ENCODE data around the gene DLG2.

DLG2 gene

DNA sequence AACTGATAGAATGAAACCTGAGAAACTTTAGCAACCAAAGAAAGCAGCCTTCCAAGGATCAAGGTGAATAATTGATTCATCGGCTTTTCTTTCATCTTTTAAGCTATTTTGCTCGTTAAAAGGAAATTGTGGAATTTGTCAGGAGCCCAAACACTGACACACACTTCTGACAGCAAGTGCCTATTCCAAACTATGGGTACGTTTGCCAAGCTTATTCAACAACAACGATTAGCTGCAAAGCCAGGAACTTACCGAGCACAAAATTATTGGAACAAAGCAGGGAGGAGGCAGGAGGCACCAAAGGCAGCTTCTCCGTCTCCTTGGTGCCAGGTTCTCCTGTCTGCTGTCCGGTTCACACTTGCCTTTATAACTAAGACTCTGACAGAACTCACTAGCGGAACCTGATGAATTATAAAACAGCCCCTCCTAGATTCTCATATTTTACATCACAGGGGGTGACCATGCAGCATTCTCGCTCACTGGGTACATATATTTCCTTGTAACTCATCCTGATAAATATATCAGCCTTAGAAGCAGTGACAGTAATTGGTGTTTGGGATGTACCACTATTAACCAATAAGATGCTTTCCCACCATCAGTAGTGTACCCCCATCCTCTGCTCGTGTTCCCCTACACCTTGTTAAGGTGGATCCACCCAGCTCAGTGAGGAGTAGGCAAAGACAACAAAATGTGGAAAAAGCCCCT, 1945.1 kb downstream of the DLG2 start:
- DNase-seq (ENCODE audit: low read depth, low spot score): no peak
- H3K4me3 ChIP-seq (ENCODE audit: low read length): no peak overlapping the region

DNA sequence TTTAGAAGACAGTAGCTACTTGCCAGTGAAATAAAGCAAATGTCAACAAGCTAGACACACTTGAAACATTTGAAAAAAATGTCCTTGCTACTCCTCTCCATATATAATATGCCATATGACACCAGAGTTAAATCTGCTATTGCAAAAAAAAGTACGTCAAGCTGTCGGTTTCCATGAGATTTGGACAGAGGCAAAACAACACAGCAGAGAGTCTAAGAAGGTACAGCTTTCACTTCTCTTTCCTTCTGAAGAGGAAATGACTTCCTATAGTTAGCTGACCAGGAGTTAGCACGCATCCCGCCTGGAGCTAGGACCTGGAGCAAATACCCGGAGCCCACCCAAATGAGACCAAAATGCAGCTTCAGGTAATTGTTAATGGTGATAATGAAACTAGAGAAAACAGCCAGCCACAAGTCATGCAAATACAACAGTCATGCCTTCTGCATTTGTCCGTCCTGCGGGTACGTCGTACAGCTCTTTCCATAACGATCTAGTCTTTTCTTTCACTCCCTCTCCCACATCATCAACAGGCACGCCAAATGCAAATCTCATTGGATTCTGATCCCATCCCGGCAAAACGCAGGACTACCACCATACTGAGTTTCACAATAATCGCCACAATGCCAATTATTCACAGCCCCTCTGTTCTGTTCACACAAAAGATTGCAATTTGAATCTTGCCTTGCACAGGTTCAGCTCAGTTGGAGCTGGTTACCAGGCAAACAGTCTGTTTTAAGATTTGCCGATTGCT, 1945.9 kb downstream of the DLG2 start:
- WGBS (ENCODE audit: insufficient coverage, insufficient read length): no CpG with 5 or more reads among the region's 15 CpGs
- H3K36me3 ChIP-seq (ENCODE audit: control insufficient read depth, insufficient read depth, low read length): no peaks in the 10 kb centered on the region
- H3K27me3 ChIP-seq (ENCODE audit: control insufficient read depth, insufficient read depth, low read length): no peaks in the 10 kb centered on the region
- H3K4me3 ChIP-seq (ENCODE audit: low read length): no peak overlapping the region
- no peaks in the 10 kb centered on the region for H3K9me3 ChIP-seq (ENCODE audit: control insufficient read depth, insufficient read depth, low read length)
- no peaks in the 10 kb centered on the region for H3K4me1 ChIP-seq (ENCODE audit: control insufficient read depth, insufficient read depth, low read length)
- no peak for DNase-seq (ENCODE audit: low read depth, low spot score)
- H3K27ac ChIP-seq (ENCODE audit: low read length): no peak overlapping the region

More for the DNA sequence above, 1945.1 kb downstream of the DLG2 start:
- Histone ChIP-seq H3K9me3 (ENCODE audit: control insufficient read depth, insufficient read depth, low read length) (no peaks in the 10 kb centered on the region), H3K27ac (ENCODE audit: low read length) (no peak overlapping the region), H3K4me1 (ENCODE audit: control insufficient read depth, insufficient read depth, low read length) (no peaks in the 10 kb centered on the region), H3K36me3 (ENCODE audit: control insufficient read depth, insufficient read depth, low read length) (no peaks in the 10 kb centered on the region), H3K27me3 (ENCODE audit: control insufficient read depth, insufficient read depth, low read length) (no peaks in the 10 kb centered on the region)
- no CpG with 5 or more reads among the region's 10 CpGs for WGBS (ENCODE audit: insufficient coverage, insufficient read length)

DNA sequence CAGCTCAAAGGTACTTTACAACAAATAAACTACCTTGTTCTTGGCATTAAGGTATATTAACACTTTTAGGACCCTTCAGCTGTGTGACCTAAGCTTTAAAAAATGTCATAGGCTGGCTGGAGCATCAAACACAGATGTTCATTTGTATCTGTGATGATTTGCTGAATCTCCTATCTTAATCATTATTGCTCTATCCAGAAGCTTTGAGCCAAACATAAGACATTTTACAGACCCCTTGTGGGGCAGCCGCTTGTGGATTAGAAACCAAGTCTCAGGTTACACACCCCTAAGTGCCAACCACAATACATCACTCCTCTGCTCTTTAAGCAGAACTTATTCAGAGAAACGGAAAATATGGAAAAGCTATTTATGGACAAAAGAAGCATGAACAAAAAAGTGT, 1946.8 kb downstream of the DLG2 start:
- H3K4me1 ChIP-seq (ENCODE audit: control insufficient read depth, insufficient read depth, low read length): no peaks in the 10 kb centered on the region
- no peak overlapping the region for H3K27ac ChIP-seq (ENCODE audit: low read length)
- no CpG with 5 or more reads among the region's 2 CpGs for WGBS (ENCODE audit: insufficient coverage, insufficient read length)
- no peak for DNase-seq (ENCODE audit: low read depth, low spot score)
- H3K9me3 ChIP-seq (ENCODE audit: control insufficient read depth, insufficient read depth, low read length): no peaks in the 10 kb centered on the region
- no peaks in the 10 kb centered on the region for H3K27me3 ChIP-seq (ENCODE audit: control insufficient read depth, insufficient read depth, low read length)
- H3K36me3 ChIP-seq (ENCODE audit: control insufficient read depth, insufficient read depth, low read length): no peaks in the 10 kb centered on the region
- H3K4me3 ChIP-seq (ENCODE audit: low read length): no peak overlapping the region

DNA sequence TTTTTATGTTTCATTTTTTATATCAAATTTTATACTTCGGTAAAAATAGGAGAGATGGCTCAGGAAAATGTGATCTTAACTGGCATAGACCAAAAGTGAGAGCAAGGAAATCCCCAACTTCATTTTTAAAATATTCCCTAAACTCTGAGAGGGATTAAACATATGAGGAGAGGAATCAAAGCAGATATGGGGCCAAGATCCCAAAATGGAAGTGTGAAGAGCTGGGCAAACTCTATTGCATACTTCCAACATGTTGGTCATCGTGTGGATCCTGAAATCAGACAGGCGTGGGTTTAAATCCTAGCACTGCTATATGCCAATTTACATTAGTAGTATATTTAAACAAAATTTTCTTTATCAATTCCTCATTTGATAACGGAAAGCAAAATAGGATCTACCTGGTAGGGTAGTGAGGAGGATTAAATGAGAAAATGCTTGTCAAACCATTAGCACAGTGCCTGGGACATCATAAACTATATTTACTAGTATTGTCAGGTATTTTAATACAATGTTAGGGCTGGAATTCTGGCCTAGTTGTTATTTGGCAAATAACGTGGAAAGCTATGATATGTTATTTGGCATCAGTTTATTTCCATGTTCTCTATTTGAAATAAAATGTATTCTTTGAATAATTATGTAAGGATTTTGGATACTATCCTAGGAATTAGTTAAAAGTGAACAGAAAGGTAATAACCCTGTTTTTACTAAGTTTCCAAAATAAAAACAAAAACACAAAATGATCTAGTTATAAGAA, 1948.1 kb downstream of the DLG2 start:
- no peak overlapping the region for H3K27ac ChIP-seq (ENCODE audit: low read length)
- no peaks in the 10 kb centered on the region for H3K36me3 ChIP-seq (ENCODE audit: control insufficient read depth, insufficient read depth, low read length)
- no CpG with 5 or more reads among the region's 5 CpGs for WGBS (ENCODE audit: insufficient coverage, insufficient read length)
- H3K4me1 ChIP-seq (ENCODE audit: control insufficient read depth, insufficient read depth, low read length): no peaks in the 10 kb centered on the region
- no peaks in the 10 kb centered on the region for H3K9me3 ChIP-seq (ENCODE audit: control insufficient read depth, insufficient read depth, low read length)
- no peak overlapping the region for H3K4me3 ChIP-seq (ENCODE audit: low read length)
- no peak for DNase-seq (ENCODE audit: low read depth, low spot score)
- no peaks in the 10 kb centered on the region for H3K27me3 ChIP-seq (ENCODE audit: control insufficient read depth, insufficient read depth, low read length)

DNA sequence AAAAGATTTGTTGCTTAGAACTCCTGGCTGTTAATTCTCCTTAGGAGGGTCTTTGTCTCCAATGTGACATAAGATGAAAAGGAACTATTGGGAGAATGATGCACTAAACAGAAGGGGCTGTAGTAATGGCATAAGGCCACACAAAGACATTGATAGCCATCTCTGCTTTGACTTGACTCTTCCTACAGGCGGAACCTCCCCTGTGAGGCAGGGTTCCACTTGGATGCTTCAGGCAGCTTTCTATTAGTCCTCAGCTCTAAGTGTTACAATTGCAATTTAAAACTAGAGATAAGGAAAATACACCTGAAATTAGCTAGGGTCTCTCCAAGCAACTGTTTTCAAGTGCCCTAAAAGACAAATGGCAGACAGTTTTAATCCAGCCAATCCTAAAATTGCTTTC, 1949.4 kb downstream of the DLG2 start:
- no peaks in the 10 kb centered on the region for H3K9me3 ChIP-seq (ENCODE audit: control insufficient read depth, insufficient read depth, low read length)
- no peaks in the 10 kb centered on the region for H3K27me3 ChIP-seq (ENCODE audit: control insufficient read depth, insufficient read depth, low read length)
- no peak overlapping the region for H3K4me3 ChIP-seq (ENCODE audit: low read length)
- H3K36me3 ChIP-seq (ENCODE audit: control insufficient read depth, insufficient read depth, low read length): no peaks in the 10 kb centered on the region
- no peak for DNase-seq (ENCODE audit: low read depth, low spot score)
- no peak overlapping the region for H3K27ac ChIP-seq (ENCODE audit: low read length)
- no CpG with 5 or more reads among the region's 1 CpG for WGBS (ENCODE audit: insufficient coverage, insufficient read length)
- H3K4me1 ChIP-seq (ENCODE audit: control insufficient read depth, insufficient read depth, low read length): no peaks in the 10 kb centered on the region

DNA sequence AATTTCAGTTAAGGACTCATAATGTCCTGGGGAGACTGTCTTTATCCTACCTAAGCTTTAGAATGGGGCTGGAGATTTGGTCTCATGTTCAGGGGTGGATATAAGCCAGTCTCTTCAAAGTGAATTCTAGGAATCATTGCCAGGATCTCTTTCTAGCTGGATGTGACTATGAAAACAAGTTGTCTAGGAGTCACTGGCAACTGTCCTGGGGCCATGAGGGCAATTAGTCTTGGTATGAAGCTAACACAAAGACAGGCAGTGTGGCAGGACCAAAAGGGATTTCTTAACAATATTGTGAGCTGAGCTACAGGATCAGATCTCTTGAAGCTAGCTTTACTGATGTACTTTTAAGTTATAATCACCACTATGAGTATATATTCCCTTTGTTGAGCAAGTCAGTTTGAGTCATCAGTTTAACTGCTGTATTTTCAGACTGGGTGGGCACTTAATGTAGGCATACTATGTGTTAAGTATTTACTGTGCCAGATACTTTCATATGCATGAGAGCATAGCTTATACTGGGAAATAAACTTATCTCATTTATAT, 1951.0 kb downstream of the DLG2 start:
- Histone ChIP-seq H3K27me3 (ENCODE audit: control insufficient read depth, insufficient read depth, low read length) (no peaks in the 10 kb centered on the region), H3K27ac (ENCODE audit: low read length) (no peak overlapping the region), H3K4me3 (ENCODE audit: low read length) (no peak overlapping the region), H3K9me3 (ENCODE audit: control insufficient read depth, insufficient read depth, low read length) (no peaks in the 10 kb centered on the region), H3K4me1 (ENCODE audit: control insufficient read depth, insufficient read depth, low read length) (no peaks in the 10 kb centered on the region), H3K36me3 (ENCODE audit: control insufficient read depth, insufficient read depth, low read length) (no peaks in the 10 kb centered on the region)
- DNase-seq (ENCODE audit: low read depth, low spot score): no peak

DNA sequence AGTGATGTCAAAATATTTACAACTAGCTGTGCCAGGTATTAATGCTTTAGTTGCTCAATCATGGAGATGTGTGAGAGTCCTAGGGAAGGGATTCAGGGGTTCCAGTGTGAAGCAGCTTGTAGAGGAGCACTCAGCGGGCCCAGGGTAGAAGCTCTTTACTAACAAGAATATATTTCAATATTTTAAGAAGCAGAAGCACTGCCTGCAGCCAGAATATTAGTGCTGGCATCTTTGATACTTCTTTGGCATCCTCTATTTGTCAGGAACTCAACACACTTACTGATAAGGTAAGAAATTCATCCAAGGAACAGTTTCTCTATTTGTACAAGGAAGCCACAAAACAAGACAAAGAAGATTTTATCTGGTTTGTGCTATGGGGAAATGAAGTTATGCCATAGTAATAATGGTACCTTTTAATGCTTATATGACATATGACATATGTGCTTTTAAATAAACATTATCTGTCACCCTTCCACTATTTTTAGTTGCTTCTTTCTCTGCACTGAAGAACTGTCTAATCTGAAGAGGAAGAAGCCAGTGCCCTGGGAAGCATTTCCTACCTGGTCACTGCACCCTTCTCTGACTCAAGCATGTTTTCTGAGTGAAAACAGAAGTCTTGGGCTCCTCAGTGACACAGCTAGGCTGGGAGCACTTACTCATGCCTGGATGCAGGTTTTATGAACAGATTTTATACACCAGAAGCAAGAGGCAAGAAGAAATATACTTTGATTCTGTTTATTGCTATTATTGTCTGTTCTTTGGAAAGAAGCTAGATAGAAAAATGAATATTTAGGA, 1952.8 kb downstream of the DLG2 start:
- H3K27me3 ChIP-seq (ENCODE audit: control insufficient read depth, insufficient read depth, low read length): no peaks in the 10 kb centered on the region
- no peak for DNase-seq (ENCODE audit: low read depth, low spot score)
- H3K27ac ChIP-seq (ENCODE audit: low read length): no peak overlapping the region
- no peaks in the 10 kb centered on the region for H3K4me1 ChIP-seq (ENCODE audit: control insufficient read depth, insufficient read depth, low read length)
- H3K9me3 ChIP-seq (ENCODE audit: control insufficient read depth, insufficient read depth, low read length): no peaks in the 10 kb centered on the region
- H3K36me3 ChIP-seq (ENCODE audit: control insufficient read depth, insufficient read depth, low read length): no peaks in the 10 kb centered on the region
- no CpG with 5 or more reads among the region's 1 CpG for WGBS (ENCODE audit: insufficient coverage, insufficient read length)
- H3K4me3 ChIP-seq (ENCODE audit: low read length): no peak overlapping the region

DNA sequence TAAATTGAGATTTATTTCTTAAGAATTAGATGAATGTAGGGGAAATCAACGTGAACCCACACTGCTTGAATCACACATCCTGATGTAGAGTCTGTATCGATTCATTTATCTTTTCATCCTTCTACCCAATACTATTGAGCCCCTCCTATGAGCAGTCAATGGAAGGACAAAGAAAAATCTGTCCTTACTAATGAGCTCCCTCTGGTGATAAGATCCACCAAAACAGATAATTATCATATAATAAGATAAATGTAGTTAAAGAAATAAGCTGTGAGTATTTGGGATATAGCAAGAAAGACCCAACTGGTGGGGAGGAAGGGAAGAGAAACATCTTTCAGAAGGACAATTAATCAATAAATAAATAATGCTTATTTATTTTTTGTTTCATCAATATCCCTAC, 1955.9 kb downstream of the DLG2 start:
- Histone ChIP-seq H3K36me3 (ENCODE audit: control insufficient read depth, insufficient read depth, low read length) (no peaks in the 10 kb centered on the region), H3K4me1 (ENCODE audit: control insufficient read depth, insufficient read depth, low read length) (no peaks in the 10 kb centered on the region), H3K27ac (ENCODE audit: low read length) (no peak overlapping the region), H3K27me3 (ENCODE audit: control insufficient read depth, insufficient read depth, low read length) (no peaks in the 10 kb centered on the region), H3K4me3 (ENCODE audit: low read length) (no peak overlapping the region), H3K9me3 (ENCODE audit: control insufficient read depth, insufficient read depth, low read length) (no peaks in the 10 kb centered on the region)
- WGBS (ENCODE audit: insufficient coverage, insufficient read length): no CpG with 5 or more reads among the region's 2 CpGs
- no peak for DNase-seq (ENCODE audit: low read depth, low spot score)

DNA sequence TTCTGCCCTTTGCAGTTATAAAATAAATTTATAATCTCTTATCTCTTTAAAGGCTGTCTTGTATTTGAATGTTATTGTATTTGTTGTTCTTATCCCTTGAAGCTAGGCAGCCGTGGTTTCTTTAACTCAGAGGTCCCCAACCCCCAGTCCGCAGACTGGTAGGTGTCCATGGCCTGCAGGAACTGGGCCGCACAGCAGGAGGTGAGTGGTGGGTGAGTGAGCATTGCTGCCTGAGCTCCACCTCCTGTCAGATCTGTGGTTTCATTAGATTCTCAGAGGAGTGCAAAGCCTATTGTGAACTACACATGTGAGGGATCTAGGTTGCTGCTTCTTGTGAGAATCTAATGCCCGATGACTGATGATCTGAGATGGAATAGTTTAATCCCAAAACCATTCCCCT, 1961.0 kb downstream of the DLG2 start:
- Histone ChIP-seq H3K4me3 (ENCODE audit: low read length) (no peak overlapping the region), H3K36me3 (ENCODE audit: control insufficient read depth, insufficient read depth, low read length) (no peaks in the 10 kb centered on the region), H3K27me3 (ENCODE audit: control insufficient read depth, insufficient read depth, low read length) (no peaks in the 10 kb centered on the region), H3K27ac (ENCODE audit: low read length) (no peak overlapping the region), H3K9me3 (ENCODE audit: control insufficient read depth, insufficient read depth, low read length) (no peaks in the 10 kb centered on the region), H3K4me1 (ENCODE audit: control insufficient read depth, insufficient read depth, low read length) (peaks cover 2% of the 10 kb centered on the region; the same call in 1 of the 2 replicates)
- no peak for DNase-seq (ENCODE audit: low read depth, low spot score)
- WGBS (ENCODE audit: insufficient coverage, insufficient read length): no CpG with 5 or more reads among the region's 4 CpGs

DNA sequence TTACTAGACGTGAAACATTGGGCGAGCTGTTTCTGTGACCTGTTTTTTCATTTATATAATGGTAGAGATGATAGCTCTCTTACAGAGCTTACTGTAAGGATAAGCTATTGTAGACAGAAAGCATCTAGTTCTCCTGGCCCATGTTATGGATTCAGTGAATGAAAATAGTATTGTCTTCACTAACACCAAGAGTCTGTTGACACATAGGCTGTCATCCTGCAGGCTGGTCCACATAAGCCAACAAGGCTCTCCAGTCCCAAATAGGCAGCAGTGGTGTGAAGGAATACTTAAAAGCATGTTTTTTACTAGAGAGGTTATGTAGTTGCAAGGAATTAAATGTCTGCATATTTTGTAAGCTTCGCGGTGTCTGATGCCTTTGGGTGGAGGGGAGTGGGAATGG, 1963.2 kb downstream of the DLG2 start:
- H3K27me3 ChIP-seq (ENCODE audit: control insufficient read depth, insufficient read depth, low read length): no peaks in the 10 kb centered on the region
- no peak for DNase-seq (ENCODE audit: low read depth, low spot score)
- H3K36me3 ChIP-seq (ENCODE audit: control insufficient read depth, insufficient read depth, low read length): no peaks in the 10 kb centered on the region
- no peak overlapping the region for H3K4me3 ChIP-seq (ENCODE audit: low read length)
- H3K27ac ChIP-seq (ENCODE audit: low read length): no peak overlapping the region
- H3K4me1 ChIP-seq (ENCODE audit: control insufficient read depth, insufficient read depth, low read length): peaks cover 2% of the 10 kb centered on the region; the same call in 1 of the 2 replicates
- no CpG with 5 or more reads among the region's 4 CpGs for whole genome bisulfite sequencing (ENCODE audit: insufficient coverage, insufficient read length)
- no peaks in the 10 kb centered on the region for H3K9me3 ChIP-seq (ENCODE audit: control insufficient read depth, insufficient read depth, low read length)

Measured in iPS DF 6.9 (cell line).